ENCODE results near the gene PHF2. TPM values are rescaled to one million over a fixed set of nuclear protein-coding genes. Genes with fewer than 3 reads are reported as not detected.

The PHF2 gene
- polyA plus RNA-seq, 1 of the 3 experiments (the other 2 are of a cell fraction): 11.2 TPM

- TF ChIP-seq, protein P1, sequence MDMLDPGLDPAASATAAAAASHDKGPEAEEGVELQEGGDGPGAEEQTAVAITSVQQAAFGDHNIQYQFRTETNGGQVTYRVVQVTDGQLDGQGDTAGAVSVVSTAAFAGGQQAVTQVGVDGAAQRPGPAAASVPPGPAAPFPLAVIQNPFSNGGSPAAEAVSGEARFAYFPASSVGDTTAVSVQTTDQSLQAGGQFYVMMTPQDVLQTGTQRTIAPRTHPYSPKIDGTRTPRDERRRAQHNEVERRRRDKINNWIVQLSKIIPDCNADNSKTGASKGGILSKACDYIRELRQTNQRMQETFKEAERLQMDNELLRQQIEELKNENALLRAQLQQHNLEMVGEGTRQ (IDR thresholded peaks at IDR 0.05; ENCODE audit: borderline replicate concordance, low read depth, low read length): no peak
- TF ChIP-seq SMC3 (IDR thresholded peaks at IDR 0.05; ENCODE audit: low read depth, low read length): no peak
- no peak for TF ChIP-seq TEAD4 (IDR thresholded peaks at IDR 0.05; ENCODE audit: borderline replicate concordance, insufficient read depth)
- TF ChIP-seq EP300 (IDR thresholded peaks at IDR 0.05; ENCODE audit: borderline replicate concordance in 1 of 2, low read depth in 1 of 2, low read length in 1 of 2): no peak
- TF ChIP-seq TAF1 (IDR thresholded peaks at IDR 0.05; ENCODE audit: borderline replicate concordance, low read depth, low read length): no peak
- TF ChIP-seq RFX5 (IDR thresholded peaks at IDR 0.05; ENCODE audit: low read length): no peak
- no peak for DNase-seq
- no peak overlapping the region for H3K4me2 ChIP-seq
- H3K4me1 ChIP-seq (ENCODE audit: control insufficient read depth in 1 of 2, insufficient read depth in 2 of 2, low read depth in 1 of 2, low read length in 1 of 2): no peaks in the 10 kb centered on the region; a peak in 1 of 4 replicates
- no peaks in the 10 kb centered on the region for H3K36me3 ChIP-seq (replicated peaks in 1 of 2; ENCODE audit: control insufficient read depth in 1 of 2, insufficient read depth in 2 of 2, low read length in 1 of 2)
- H3K4me3 ChIP-seq (ENCODE audit: low read depth in 2 of 2, low read length in 1 of 2): no peak overlapping the region
- ChIA-PET POLR2A (no interaction called here), CTCF (interaction anchor here (1.0 to 1.3 kb wide), 2 partner anchors 9 to 39 kb away, joined by 3 to 4 read pairs; no protein-coding TSS in a partner anchor)
- H4K20me1 ChIP-seq (ENCODE audit: insufficient read depth): peaks cover 24% of the 10 kb centered on the region; the same call in 1 of the 2 replicates
- no peaks in the 10 kb centered on the region for H3K27me3 ChIP-seq (ENCODE audit: insufficient read depth)
- H3K79me2 ChIP-seq (ENCODE audit: insufficient read depth): peaks cover 43% of the 10 kb centered on the region
- no peaks in the 10 kb centered on the region for H3F3A ChIP-seq (replicated peaks; ENCODE audit: insufficient read depth)
- H3K9ac ChIP-seq: no peak overlapping the region
- no peaks in the 10 kb centered on the region for H3K9me3 ChIP-seq
- WGBS (ENCODE audit: low lambda C conversion rate): 80% methylated on average over 11 of the region's 14 CpGs
- no peak overlapping the region for H2AFZ ChIP-seq (ENCODE audit: low read depth)
- H3K27ac ChIP-seq (ENCODE audit: low read depth in 2 of 2, low read length in 1 of 2): no peak overlapping the region
- no peaks in the 10 kb centered on the region for H3K9me2 ChIP-seq
Observed at GRCh38 chr9:93620881-93621820, 44.8 kb downstream of the PHF2 start.

DNA sequence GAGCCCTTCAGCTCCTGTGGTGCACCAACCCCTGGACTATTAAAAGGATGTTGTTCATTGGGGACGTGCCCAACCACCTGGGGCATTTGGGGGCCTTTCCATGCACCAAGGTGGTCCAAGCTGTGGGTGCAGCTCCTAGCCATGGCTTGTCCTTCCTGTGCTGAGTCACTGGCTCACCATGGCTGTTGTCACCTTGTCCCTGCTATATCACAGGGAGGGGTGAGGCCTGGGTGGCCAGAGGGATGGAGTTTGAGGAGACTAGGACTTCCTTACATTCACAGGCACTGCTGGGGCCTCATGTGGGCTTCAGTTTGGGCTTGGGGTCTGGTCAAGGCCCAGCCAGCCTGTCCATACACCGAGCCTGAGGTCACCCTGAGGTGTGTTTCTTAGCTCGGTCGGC lies 45.5 kb downstream of the PHF2 start:
- H3K4me3 ChIP-seq (ENCODE audit: low read depth in 2 of 2, low read length in 1 of 2): no peak overlapping the region
- H3K79me2 ChIP-seq (ENCODE audit: insufficient read depth): peaks cover 43% of the 10 kb centered on the region
- no peak overlapping the region for H3K4me2 ChIP-seq
- H3K36me3 ChIP-seq (replicated peaks in 1 of 2; ENCODE audit: control insufficient read depth in 1 of 2, insufficient read depth in 2 of 2, low read length in 1 of 2): no peaks in the 10 kb centered on the region
- no peak overlapping the region for H2AFZ ChIP-seq (ENCODE audit: low read depth)
- H3K27me3 ChIP-seq (ENCODE audit: insufficient read depth): no peaks in the 10 kb centered on the region
- H3K27ac ChIP-seq (ENCODE audit: low read depth in 2 of 2, low read length in 1 of 2): no peak overlapping the region
- H3K4me1 ChIP-seq (ENCODE audit: control insufficient read depth in 1 of 2, insufficient read depth in 2 of 2, low read depth in 1 of 2, low read length in 1 of 2): no peaks in the 10 kb centered on the region; a peak in 1 of 4 replicates
- no peak for TF ChIP-seq GABPA (IDR thresholded peaks at IDR 0.05; ENCODE audit: low read depth)
- TF ChIP-seq, protein P2, sequence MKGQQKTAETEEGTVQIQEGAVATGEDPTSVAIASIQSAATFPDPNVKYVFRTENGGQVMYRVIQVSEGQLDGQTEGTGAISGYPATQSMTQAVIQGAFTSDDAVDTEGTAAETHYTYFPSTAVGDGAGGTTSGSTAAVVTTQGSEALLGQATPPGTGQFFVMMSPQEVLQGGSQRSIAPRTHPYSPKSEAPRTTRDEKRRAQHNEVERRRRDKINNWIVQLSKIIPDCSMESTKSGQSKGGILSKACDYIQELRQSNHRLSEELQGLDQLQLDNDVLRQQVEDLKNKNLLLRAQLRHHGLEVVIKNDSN (IDR thresholded peaks at IDR 0.05; ENCODE audit: borderline replicate concordance, low read depth): no peak
- H3K9ac ChIP-seq: no peak overlapping the region
- CTCF ChIA-PET: no interaction called here
- no peaks in the 10 kb centered on the region for H3K9me2 ChIP-seq
- WGBS (ENCODE audit: low lambda C conversion rate): 92% methylated on average over 2 of the region's 4 CpGs
- H3K9me3 ChIP-seq: no peaks in the 10 kb centered on the region
- DNase-seq: no peak
- H3F3A ChIP-seq (replicated peaks; ENCODE audit: insufficient read depth): no peaks in the 10 kb centered on the region
- H4K20me1 ChIP-seq (ENCODE audit: insufficient read depth): peaks cover 23% of the 10 kb centered on the region; the same call in 1 of the 2 replicates
- POLR2A ChIA-PET: no interaction called here

Measured in SK-N-SH (cell line).